Spleen (tissue), 7 donors: Measurements from ENCODE around the gene WDR17.

ENCODE experiments used
- POLR2A ChIP-seq, 3 donors: fragments of 450-650 bp; IDR thresholded peaks; one replicate each; pipeline ENCODE4 v1.5.1; 2017; ENCODE audit warnings: antibody characterized with exemption in 3 of 3, mild to moderate bottlenecking in 1 of 3
- POLR2AphosphoS5 ChIP-seq, 3 donors: sonication (generic); formaldehyde crosslinking; IDR thresholded peaks; one replicate each; pipeline ENCODE4 v1.5.1; 2017; ENCODE audit warnings: antibody characterized with exemption in 3 of 3
- TF ChIP-seq, protein P1 (sequence below), 11 experiments: fragments of 200-600 bp in 7 of 11; fragments of 450-650 bp in 4 of 11; sonication (generic) in 4 of 11; IDR thresholded peaks in 8 of 11; conservative IDR thresholded peaks in 3 of 11; 1 replicate in 7 of 11; 2 replicates in 4 of 11; pipeline versions ENCODE4 v1.4.0 to v1.8.0; 2016 to 2021; ENCODE audit warnings: antibody characterized with exemption in 11 of 11, inconsistent platforms in 4 of 11, mild to moderate bottlenecking in 1 of 11
- donor health status: DM: no; HTN: no; CAD: no; lungs with moderate emphysema.
- donor health status: DM: no; HTN: no; CAD: no.
- donor health status: DM: no; HTN: no; CAD: no.

DNA sequence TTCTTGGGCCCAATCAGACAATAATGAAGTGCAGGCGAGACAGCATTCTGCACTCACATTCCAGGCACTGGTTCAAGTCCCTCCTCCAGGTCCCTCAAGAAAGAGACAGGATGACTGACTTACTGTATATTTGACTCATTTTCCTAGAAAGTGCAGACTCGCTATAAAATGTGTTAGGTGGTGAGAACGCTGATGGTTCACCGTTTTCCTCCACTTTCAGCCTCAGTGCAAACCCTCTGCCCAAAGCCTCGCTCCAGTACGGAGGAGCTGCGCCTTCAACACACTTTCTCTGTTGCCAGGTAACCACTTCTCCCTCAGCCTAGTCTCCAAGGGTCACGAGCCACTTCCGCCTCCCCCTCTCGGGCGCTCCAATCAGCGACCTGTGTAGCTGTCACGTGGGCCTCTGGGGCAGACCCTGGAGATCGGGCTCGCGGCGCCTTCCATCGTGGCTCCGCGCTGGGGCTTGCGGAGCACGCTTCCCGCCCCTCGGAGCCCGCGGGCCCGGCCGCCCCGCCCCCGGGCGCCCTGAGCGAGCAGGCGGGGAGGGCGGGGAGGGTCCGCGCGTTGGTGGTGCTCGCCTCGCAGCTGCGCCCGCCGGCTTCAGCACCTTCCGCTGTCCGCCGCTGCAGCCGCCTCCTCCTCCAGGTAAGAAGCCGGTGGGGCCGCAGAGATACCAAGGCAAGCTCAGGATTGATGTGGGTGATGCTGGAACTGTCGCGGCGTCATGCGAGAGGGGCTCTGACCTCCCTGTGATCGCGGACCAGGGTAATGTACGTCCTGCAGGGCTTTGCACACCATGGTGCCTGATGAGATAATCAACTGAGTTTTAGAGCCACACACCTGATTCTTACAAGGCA, at the start of gene WDR17:
- TF ChIP-seq, protein P1, sequence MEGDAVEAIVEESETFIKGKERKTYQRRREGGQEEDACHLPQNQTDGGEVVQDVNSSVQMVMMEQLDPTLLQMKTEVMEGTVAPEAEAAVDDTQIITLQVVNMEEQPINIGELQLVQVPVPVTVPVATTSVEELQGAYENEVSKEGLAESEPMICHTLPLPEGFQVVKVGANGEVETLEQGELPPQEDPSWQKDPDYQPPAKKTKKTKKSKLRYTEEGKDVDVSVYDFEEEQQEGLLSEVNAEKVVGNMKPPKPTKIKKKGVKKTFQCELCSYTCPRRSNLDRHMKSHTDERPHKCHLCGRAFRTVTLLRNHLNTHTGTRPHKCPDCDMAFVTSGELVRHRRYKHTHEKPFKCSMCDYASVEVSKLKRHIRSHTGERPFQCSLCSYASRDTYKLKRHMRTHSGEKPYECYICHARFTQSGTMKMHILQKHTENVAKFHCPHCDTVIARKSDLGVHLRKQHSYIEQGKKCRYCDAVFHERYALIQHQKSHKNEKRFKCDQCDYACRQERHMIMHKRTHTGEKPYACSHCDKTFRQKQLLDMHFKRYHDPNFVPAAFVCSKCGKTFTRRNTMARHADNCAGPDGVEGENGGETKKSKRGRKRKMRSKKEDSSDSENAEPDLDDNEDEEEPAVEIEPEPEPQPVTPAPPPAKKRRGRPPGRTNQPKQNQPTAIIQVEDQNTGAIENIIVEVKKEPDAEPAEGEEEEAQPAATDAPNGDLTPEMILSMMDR (IDR thresholded peaks at IDR 0.05 in 8 of 11, conservative IDR thresholded peaks at IDR 0.05 in 3 of 11) = no peak
- no peak for TF ChIP-seq POLR2A (IDR thresholded peaks at IDR 0.05)
- peak; percentile 25 to 73 (median 55) for TF ChIP-seq POLR2AphosphoS5 (IDR thresholded peaks at IDR 0.05)
